Measurements from ENCODE around the gene MYH11.

DNA sequence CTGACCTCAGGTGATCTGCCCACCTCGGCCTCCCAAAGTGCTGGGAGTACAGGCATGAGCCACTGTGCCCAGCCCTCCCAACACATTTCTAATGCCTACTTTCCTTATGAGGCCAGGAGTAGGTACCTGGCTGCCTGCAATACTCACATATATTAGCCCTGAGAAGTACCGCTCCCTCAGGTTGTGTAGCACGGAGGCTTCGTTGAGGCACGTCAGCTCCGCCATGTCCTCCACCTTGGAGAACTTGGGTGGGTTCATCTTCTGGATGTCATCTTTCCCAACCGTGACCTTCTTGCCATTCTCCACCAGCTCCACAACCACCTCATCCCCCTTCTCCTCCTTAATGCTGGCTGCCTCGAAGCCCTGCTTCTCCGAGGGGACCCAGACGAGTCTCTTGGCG, 19.1 kb downstream of the MYH11 start:
- TF ChIP-seq, protein P1, sequence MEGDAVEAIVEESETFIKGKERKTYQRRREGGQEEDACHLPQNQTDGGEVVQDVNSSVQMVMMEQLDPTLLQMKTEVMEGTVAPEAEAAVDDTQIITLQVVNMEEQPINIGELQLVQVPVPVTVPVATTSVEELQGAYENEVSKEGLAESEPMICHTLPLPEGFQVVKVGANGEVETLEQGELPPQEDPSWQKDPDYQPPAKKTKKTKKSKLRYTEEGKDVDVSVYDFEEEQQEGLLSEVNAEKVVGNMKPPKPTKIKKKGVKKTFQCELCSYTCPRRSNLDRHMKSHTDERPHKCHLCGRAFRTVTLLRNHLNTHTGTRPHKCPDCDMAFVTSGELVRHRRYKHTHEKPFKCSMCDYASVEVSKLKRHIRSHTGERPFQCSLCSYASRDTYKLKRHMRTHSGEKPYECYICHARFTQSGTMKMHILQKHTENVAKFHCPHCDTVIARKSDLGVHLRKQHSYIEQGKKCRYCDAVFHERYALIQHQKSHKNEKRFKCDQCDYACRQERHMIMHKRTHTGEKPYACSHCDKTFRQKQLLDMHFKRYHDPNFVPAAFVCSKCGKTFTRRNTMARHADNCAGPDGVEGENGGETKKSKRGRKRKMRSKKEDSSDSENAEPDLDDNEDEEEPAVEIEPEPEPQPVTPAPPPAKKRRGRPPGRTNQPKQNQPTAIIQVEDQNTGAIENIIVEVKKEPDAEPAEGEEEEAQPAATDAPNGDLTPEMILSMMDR (IDR thresholded peaks at IDR 0.05): no peak
- TF ChIP-seq POLR2A (IDR thresholded peaks at IDR 0.05): no peak

All from lower leg skin (tissue), 3 donors.